Measurements from ENCODE around the gene ATOH8.

The ATOH8 gene

DNA sequence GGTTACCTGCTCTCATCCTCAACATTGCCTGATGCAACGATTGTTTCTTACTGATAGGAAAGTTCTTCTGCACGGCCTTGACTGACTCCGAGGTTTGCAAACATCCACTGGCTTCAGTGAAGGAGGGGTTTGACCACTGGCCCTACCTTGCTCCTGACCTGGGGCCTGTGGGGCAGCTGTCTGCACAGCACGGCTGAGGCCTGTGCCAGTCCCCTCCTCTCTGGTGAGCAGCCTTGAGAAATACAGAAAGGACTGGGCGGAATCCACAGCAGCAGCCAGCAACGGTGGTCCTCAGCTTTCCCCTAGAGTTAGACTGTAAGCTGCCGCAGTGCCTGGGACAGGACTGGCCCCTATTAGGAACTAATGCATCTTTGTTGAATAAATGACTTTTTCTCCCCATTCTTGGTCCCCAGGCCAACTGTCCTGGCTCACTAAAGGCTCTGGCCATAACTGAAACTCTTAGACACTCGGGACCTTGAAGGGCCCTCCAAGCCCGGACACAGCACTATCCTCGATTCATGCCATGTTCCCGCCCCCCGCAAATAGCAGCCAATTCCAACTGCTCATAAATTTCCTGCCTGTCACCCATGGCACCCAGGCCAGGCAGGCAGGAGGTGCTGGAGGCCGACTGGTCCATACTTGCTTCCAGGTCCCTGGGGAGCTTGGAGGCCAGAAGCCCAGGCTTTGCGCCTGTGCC, 26.7 kb downstream of the ATOH8 start:
- DNase-seq (ENCODE audit: low read depth): no peak
- TF ChIP-seq, protein P1, sequence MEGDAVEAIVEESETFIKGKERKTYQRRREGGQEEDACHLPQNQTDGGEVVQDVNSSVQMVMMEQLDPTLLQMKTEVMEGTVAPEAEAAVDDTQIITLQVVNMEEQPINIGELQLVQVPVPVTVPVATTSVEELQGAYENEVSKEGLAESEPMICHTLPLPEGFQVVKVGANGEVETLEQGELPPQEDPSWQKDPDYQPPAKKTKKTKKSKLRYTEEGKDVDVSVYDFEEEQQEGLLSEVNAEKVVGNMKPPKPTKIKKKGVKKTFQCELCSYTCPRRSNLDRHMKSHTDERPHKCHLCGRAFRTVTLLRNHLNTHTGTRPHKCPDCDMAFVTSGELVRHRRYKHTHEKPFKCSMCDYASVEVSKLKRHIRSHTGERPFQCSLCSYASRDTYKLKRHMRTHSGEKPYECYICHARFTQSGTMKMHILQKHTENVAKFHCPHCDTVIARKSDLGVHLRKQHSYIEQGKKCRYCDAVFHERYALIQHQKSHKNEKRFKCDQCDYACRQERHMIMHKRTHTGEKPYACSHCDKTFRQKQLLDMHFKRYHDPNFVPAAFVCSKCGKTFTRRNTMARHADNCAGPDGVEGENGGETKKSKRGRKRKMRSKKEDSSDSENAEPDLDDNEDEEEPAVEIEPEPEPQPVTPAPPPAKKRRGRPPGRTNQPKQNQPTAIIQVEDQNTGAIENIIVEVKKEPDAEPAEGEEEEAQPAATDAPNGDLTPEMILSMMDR (IDR thresholded peaks at IDR 0.05; ENCODE audit: insufficient read depth, low read depth, low read length, missing control alignments): no peak
- H3K4me3 ChIP-seq (ENCODE audit: low read depth, low read length): no peak overlapping the region

DNA sequence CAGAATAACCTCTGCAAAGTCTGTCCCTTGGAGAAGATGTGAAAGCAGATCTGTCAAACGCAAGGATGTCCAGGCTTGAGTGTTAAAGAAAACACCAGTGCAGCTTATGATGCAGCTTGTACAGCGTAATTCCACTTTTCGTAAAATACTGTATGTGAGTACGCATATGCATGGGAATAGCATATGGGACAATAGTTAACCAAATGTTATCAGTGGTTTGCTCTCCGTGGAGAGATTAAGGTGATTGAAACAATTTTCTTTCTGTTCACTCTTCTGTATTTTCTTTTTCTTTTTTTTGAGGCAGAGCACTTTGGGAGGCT, 27.2 kb downstream of the ATOH8 start:
- H3K4me3 ChIP-seq (ENCODE audit: low read depth, low read length): no peak overlapping the region
- TF ChIP-seq, protein P1 (IDR thresholded peaks at IDR 0.05; ENCODE audit: insufficient read depth, low read depth, low read length, missing control alignments): no peak
- DNase-seq (ENCODE audit: low read depth): no peak

DNA sequence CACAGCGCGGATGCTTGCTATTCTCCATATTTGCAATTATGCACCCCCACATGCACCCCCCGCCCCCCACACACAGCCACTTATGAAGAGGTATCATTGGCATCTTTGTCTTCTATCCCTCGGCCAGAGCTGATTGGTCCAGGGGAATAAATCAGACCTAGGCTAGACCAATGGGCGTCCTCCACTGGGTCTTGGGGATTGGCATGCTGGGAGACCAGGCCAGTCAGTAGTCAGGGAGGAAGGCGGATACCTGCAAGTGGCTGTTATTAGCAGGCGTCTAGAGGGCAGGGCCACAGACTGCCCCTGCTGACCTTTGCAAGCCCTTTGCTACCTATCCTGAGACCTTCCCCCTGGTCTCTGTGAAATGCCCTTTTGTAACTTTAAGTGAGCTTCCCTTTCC, 30.0 kb downstream of the ATOH8 start:
- no peak overlapping the region for H3K4me3 ChIP-seq (ENCODE audit: low read depth, low read length)
- no peak for DNase-seq (ENCODE audit: low read depth)
- TF ChIP-seq, protein P1 (IDR thresholded peaks at IDR 0.05; ENCODE audit: insufficient read depth, low read depth, low read length, missing control alignments): no peak

DNA sequence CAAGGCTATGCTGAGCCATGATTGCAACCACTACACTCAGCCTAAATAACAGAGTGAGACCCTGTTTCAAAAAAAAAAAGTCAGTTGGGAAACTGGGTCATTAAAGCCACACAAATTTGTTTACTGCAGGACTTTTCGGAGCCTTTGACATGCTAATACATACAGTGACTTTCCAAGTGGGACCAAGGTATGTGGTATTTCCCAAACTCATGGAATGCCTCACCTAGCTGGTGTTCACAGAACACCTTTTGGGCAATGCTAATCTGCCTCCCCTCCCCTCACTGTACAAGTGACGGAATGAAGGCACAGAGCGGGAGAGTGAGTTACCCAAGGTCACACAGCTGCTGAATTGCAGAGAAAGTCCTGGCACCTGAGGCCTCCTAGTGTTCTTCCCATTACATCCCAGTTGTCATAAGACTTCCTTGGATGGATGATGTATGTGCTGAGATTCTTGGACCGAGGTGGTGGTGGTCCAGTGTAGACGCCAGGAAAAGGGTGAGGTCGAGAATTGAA, 30.7 kb downstream of the ATOH8 start:
- TF ChIP-seq, protein P1 (IDR thresholded peaks at IDR 0.05; ENCODE audit: insufficient read depth, low read depth, low read length, missing control alignments): no peak
- DNase-seq (ENCODE audit: low read depth): no peak
- H3K4me3 ChIP-seq (ENCODE audit: low read depth, low read length): no peak overlapping the region

DNA sequence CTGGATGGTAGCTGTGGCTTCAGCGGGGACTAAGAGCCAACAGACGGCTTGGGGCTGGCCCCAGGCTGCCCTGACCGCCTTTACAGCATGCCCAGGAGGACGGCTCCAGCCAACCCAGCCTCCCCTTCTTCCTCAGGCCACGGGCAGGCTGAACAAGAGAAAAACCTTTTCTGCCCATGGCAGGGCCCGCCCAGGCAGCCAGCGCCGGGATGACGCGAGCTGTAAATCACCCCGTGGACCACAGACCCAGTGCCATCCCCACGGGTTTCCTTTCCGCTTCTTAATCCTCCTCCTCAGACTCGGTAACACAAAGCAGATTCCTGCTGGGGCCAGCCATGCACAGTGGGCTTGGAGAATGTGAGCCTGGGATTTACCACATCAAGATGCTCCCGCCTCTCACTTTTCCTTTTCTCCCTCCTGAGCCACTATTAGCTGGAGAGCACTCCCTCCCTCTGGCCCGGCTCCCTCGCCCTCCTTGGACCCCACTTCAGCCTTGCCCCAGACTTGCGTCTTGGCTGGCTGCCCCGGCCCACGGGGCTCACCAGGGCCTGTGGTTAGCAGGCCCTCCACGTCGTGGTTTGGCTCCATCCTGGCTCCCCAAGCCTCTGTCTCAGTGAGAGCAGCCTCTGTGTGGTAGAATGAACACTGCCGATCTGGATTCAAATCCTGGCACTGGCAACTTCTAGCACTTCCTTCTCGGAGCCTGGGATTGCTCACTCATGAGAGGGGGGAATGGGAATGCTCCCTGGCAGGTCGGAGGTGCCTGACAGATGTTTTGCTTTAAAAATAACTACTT, 31.4 kb downstream of the ATOH8 start:
- H3K4me3 ChIP-seq (ENCODE audit: low read depth, low read length): no peak overlapping the region
- DNase-seq (ENCODE audit: low read depth): no peak
- TF ChIP-seq, protein P1 (IDR thresholded peaks at IDR 0.05; ENCODE audit: insufficient read depth, low read depth, low read length, missing control alignments): no peak

DNA sequence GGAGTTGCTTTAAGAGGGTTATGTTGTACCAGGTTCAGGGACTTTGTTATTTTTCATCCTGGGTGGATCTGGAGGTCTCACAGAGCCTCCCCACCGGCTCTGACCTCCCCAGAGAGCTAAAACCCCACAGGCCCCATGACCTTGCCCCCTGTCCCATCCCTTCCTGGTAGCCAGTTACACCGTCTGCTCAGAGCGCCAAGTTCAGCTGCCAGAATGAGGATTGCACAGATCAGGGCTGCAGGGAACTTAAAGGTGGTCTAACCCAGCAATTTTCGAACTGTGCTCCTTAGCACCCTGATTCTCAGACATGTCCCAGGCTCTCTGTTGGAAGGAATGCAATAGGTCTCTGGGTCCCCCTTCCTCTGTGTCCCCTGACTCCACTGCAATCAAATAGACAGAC, 32.1 kb downstream of the ATOH8 start:
- TF ChIP-seq, protein P1 (IDR thresholded peaks at IDR 0.05; ENCODE audit: insufficient read depth, low read depth, low read length, missing control alignments): no peak
- no peak for DNase-seq (ENCODE audit: low read depth)
- no peak overlapping the region for H3K4me3 ChIP-seq (ENCODE audit: low read depth, low read length)
